Hematopoietic multipotent progenitor cell treated with erythropoietin and hydrocortisone succinate and interleukin-3 and kit ligand, for 6 days (in vitro differentiated cells): ENCODE measurements around the gene IPO11.
A peak's percentile ranks its signal among the peaks of the same experiment; 100 is the strongest.
"Not testable (repeated sequence)": the region's sequence is repeated elsewhere in the genome, so short reads cannot be mapped to it uniquely, and the experiment has no call there.

Experiments
- DNase-seq: peaks from one replicate; pipeline ENCODE4 v3.0.0-alpha.2; 2015

Gene IPO11

GRCh38 chr5:62450259-62450658 lies 37.7 kb downstream of the IPO11 start:
- no peak for DNase-seq

- DNase-seq, result no peak
Measured at GRCh38 chr5:62457071-62457470, 44.5 kb downstream of the IPO11 start.

- DNase-seq, result peak; percentile 90
Measured at GRCh38 chr5:62460578-62460983, 48.0 kb downstream of the IPO11 start.

GRCh38 chr5:62461561-62461960 lies 49.0 kb downstream of the IPO11 start:
- no peak for DNase-seq

- no peak for DNase-seq
Measured at GRCh38 chr5:62465985-62466925, 53.7 kb downstream of the IPO11 start.

GRCh38 chr5:62473209-62473608 lies 60.6 kb downstream of the IPO11 start:
- no peak for DNase-seq

GRCh38 chr5:62475072-62475471 lies 62.5 kb downstream of the IPO11 start:
- DNase-seq, result no peak

GRCh38 chr5:62477801-62478200 lies 65.2 kb downstream of the IPO11 start:
- DNase-seq, result no peak

GRCh38 chr5:62483556-62483955 lies 71.0 kb downstream of the IPO11 start:
- DNase-seq, result peak; percentile 40

GRCh38 chr5:62486672-62487071 lies 74.1 kb downstream of the IPO11 start:
- DNase-seq, result peak; percentile 42

GRCh38 chr5:62488531-62488930 lies 76.0 kb downstream of the IPO11 start:
- DNase-seq, result no peak

GRCh38 chr5:62489471-62489870 lies 76.9 kb downstream of the IPO11 start:
- DNase-seq, result no peak

- DNase-seq, result no peak
Measured at GRCh38 chr5:62494772-62495171, 82.2 kb downstream of the IPO11 start.

- DNase-seq, result no peak
Measured at GRCh38 chr5:62496876-62497275, 84.3 kb downstream of the IPO11 start.

- no peak for DNase-seq
Measured at GRCh38 chr5:62498961-62499360, 86.4 kb downstream of the IPO11 start.

GRCh38 chr5:62499756-62500155 lies 87.2 kb downstream of the IPO11 start:
- DNase-seq, result peak; percentile 56

- DNase-seq, result no peak
Measured at GRCh38 chr5:62502456-62503101, 90.0 kb downstream of the IPO11 start.

- DNase-seq, result no peak
Measured at GRCh38 chr5:62504129-62504528, 91.6 kb downstream of the IPO11 start.

- no peak for DNase-seq
Measured at GRCh38 chr5:62506659-62507460, 94.3 kb downstream of the IPO11 start.

- DNase-seq, result not testable (repeated sequence)
Measured at GRCh38 chr5:62508760-62509159, 96.2 kb downstream of the IPO11 start.

GRCh38 chr5:62509806-62510205 lies 97.2 kb downstream of the IPO11 start:
- peak; percentile 66 for DNase-seq

- DNase-seq, result not testable (repeated sequence)
Measured at GRCh38 chr5:62513085-62513484, 100.5 kb downstream of the IPO11 start.

- DNase-seq, result no peak
Measured at GRCh38 chr5:62514510-62515119, 102.1 kb downstream of the IPO11 start.
